Measurements from ENCODE around the gene RPP40.

- TF ChIP-seq CTCF (IDR thresholded peaks at IDR 0.05) (no peak), POLR2A (IDR thresholded peaks at IDR 0.05) (no peak)
Observed at GRCh38 chr6:4977468-4977867, 26.4 kb downstream of the RPP40 start.
